ENCODE data around the gene ZNF385B. TPM values are rescaled to one million over a fixed set of nuclear protein-coding genes. Genes with fewer than 3 reads are reported as not detected.

The ZNF385B gene
- total RNA-seq, 5 donors from 2014 or later (not counting 1 experiment from before 2014, with no cell fraction given), result 0.12 TPM; not detected in 4

DNA sequence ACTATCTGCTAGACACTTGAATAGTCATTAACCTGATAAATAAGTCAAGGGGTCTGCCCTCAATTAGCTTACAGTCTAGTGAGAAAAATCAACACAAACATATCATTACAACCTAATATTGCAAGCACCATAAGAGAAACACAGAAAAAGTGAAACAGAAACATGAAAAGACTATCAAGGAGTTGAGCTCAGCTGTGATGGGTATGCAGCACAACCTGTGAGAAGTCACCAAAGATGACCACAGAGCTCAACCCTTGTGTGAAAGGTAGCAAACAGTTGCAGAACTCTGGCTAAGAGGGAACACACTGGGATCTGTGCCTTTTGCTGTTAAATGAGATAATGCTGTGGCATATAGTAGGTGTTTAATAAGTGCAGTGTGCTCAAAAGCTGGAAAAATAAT is 11.7 kb downstream of the ZNF385B start:
- H3K36me3 ChIP-seq (ENCODE audit: control insufficient read depth in 2 of 2, extremely low read depth in 1 of 2, insufficient read depth in 1 of 2, low read length in 1 of 2), result no peaks in the 10 kb centered on the region
- H3K9me3 ChIP-seq, result no peaks in the 10 kb centered on the region
- ATAC-seq (replicated peaks in 1 of 4) (no peak), DNase-seq (no peak)
- no peak overlapping the region for H3K4me3 Mint-ChIP-seq
- POLR2A ChIA-PET, result no interaction called here
- H3K9me3 Mint-ChIP-seq, result no peaks in the 10 kb centered on the region
- CTCF ChIA-PET, result no interaction called here
- H3K4me3 ChIP-seq (ENCODE audit: control insufficient read depth in 1 of 2, extremely low read depth in 1 of 2, low read length in 1 of 2), result no peak overlapping the region
- no peak overlapping the region for H3K27ac ChIP-seq (ENCODE audit: low read length)
- no peaks in the 10 kb centered on the region for H3K4me1 Mint-ChIP-seq
- H3K36me3 Mint-ChIP-seq, result no peaks in the 10 kb centered on the region
- H3K27me3 Mint-ChIP-seq, result peaks cover 3 to 12% of the 10 kb centered on the region in 2 donors
- no peak overlapping the region for H3K27ac Mint-ChIP-seq
- H3K27me3 ChIP-seq (replicated peaks in 1 of 2; ENCODE audit: control insufficient read depth in 2 of 2, extremely low read depth in 1 of 2, insufficient read depth in 2 of 2, low read length in 1 of 2), result peaks cover 0 to 2% of the 10 kb centered on the region in 2 experiments
- H3K4me1 ChIP-seq (ENCODE audit: control insufficient read depth in 1 of 2, extremely low read depth in 1 of 2, insufficient read depth in 2 of 2, low read length in 2 of 2), result no peaks in the 10 kb centered on the region

DNA sequence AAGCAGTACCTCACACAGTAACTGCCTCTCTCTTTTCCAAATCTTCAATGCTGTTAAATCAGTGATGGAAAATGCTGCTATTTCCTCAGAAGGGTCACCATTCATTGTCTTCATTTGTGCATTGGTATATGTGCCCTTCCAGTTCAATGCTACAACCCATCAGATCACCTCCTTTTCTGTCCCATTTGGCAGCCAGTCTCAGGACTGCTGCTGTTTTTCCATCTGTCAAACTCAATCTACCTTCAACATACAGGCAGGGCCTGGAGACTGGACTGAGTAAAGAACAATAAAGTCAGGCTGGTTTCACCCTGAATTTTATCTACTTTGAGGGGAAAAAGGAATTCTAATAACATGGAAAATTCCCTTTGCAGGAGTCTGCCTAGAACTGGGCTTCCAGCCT is 17.9 kb downstream of the ZNF385B start:
- ATAC-seq (replicated peaks in 1 of 4) (no peak), DNase-seq (no peak)
- H3K4me1 Mint-ChIP-seq, result no peaks in the 10 kb centered on the region
- Histone ChIP-seq H3K27me3 (replicated peaks in 1 of 2; ENCODE audit: control insufficient read depth in 2 of 2, extremely low read depth in 1 of 2, insufficient read depth in 2 of 2, low read length in 1 of 2) (no peaks in the 10 kb centered on the region), H3K36me3 (ENCODE audit: control insufficient read depth in 2 of 2, extremely low read depth in 1 of 2, insufficient read depth in 1 of 2, low read length in 1 of 2) (no peaks in the 10 kb centered on the region), H3K9me3 (no peaks in the 10 kb centered on the region), H3K27ac (ENCODE audit: low read length) (no peak overlapping the region), H3K4me3 (ENCODE audit: control insufficient read depth in 1 of 2, extremely low read depth in 1 of 2, low read length in 1 of 2) (no peak overlapping the region), H3K4me1 (ENCODE audit: control insufficient read depth in 1 of 2, extremely low read depth in 1 of 2, insufficient read depth in 2 of 2, low read length in 2 of 2) (no peaks in the 10 kb centered on the region)
- H3K4me3 Mint-ChIP-seq, result no peak overlapping the region
- ChIA-PET POLR2A (no interaction called here), CTCF (no interaction called here)
- H3K27ac Mint-ChIP-seq, result no peak overlapping the region
- no peaks in the 10 kb centered on the region for H3K9me3 Mint-ChIP-seq
- H3K36me3 Mint-ChIP-seq, result no peaks in the 10 kb centered on the region
- peaks cover 2 to 18% of the 10 kb centered on the region in 2 donors for H3K27me3 Mint-ChIP-seq

GRCh38 chr2:179842498-179843153 is 18.8 kb downstream of the ZNF385B start:
- Histone ChIP-seq H3K9me3 (no peaks in the 10 kb centered on the region), H3K4me3 (ENCODE audit: control insufficient read depth in 1 of 2, extremely low read depth in 1 of 2, low read length in 1 of 2) (no peak overlapping the region), H3K27me3 (replicated peaks in 1 of 2; ENCODE audit: control insufficient read depth in 2 of 2, extremely low read depth in 1 of 2, insufficient read depth in 2 of 2, low read length in 1 of 2) (no peaks in the 10 kb centered on the region), H3K27ac (ENCODE audit: low read length) (no peak overlapping the region), H3K36me3 (ENCODE audit: control insufficient read depth in 2 of 2, extremely low read depth in 1 of 2, insufficient read depth in 1 of 2, low read length in 1 of 2) (no peaks in the 10 kb centered on the region), H3K4me1 (ENCODE audit: control insufficient read depth in 1 of 2, extremely low read depth in 1 of 2, insufficient read depth in 2 of 2, low read length in 2 of 2) (no peaks in the 10 kb centered on the region)
- ChIA-PET CTCF (no interaction called here), POLR2A (no interaction called here)
- Mint-ChIP-seq H3K36me3 (no peaks in the 10 kb centered on the region), H3K4me1 (no peaks in the 10 kb centered on the region), H3K4me3 (no peak overlapping the region), H3K27me3 (peaks cover 2 to 19% of the 10 kb centered on the region in 2 donors), H3K9me3 (no peaks in the 10 kb centered on the region), H3K27ac (no peak overlapping the region)
- DNase-seq, result no peak
- no peak for ATAC-seq (replicated peaks in 1 of 4)
- 38% methylated on average over 3 of the region's 4 CpGs for WGBS (ENCODE audit: insufficient coverage)

GRCh38 chr2:179840840-179841239 is 20.6 kb downstream of the ZNF385B start:
- no peaks in the 10 kb centered on the region for H3K27me3 ChIP-seq (replicated peaks in 1 of 2; ENCODE audit: control insufficient read depth in 2 of 2, extremely low read depth in 1 of 2, insufficient read depth in 2 of 2, low read length in 1 of 2)
- Mint-ChIP-seq H3K4me3 (no peak overlapping the region), H3K27me3 (peaks cover 2 to 17% of the 10 kb centered on the region in 2 donors), H3K4me1 (no peaks in the 10 kb centered on the region), H3K36me3 (no peaks in the 10 kb centered on the region), H3K27ac (no peak overlapping the region), H3K9me3 (no peaks in the 10 kb centered on the region)
- no peak for DNase-seq
- H3K27ac ChIP-seq (ENCODE audit: low read length), result no peak overlapping the region
- no peak for ATAC-seq (replicated peaks in 1 of 4)
- H3K4me1 ChIP-seq (ENCODE audit: control insufficient read depth in 1 of 2, extremely low read depth in 1 of 2, insufficient read depth in 2 of 2, low read length in 2 of 2), result no peaks in the 10 kb centered on the region
- CTCF ChIA-PET, result no interaction called here
- POLR2A ChIA-PET, result no interaction called here
- WGBS (ENCODE audit: insufficient coverage), result 50% methylated on average over 1 of the region's 1 CpG
- H3K4me3 ChIP-seq (ENCODE audit: control insufficient read depth in 1 of 2, extremely low read depth in 1 of 2, low read length in 1 of 2), result no peak overlapping the region
- no peaks in the 10 kb centered on the region for H3K36me3 ChIP-seq (ENCODE audit: control insufficient read depth in 2 of 2, extremely low read depth in 1 of 2, insufficient read depth in 1 of 2, low read length in 1 of 2)
- no peaks in the 10 kb centered on the region for H3K9me3 ChIP-seq

- ChIA-PET POLR2A (no interaction called here), CTCF (no interaction called here)
- no CpG with 5 or more reads among the region's 4 CpGs for WGBS (ENCODE audit: insufficient coverage)
- DNase-seq (no peak), ATAC-seq (replicated peaks in 1 of 4) (no peak)
- H3K36me3 ChIP-seq (ENCODE audit: control insufficient read depth in 2 of 2, extremely low read depth in 1 of 2, insufficient read depth in 1 of 2, low read length in 1 of 2), result no peaks in the 10 kb centered on the region
- Mint-ChIP-seq H3K4me3 (no peak overlapping the region), H3K27me3 (peaks cover 0 to 14% of the 10 kb centered on the region in 2 donors), H3K36me3 (no peaks in the 10 kb centered on the region), H3K27ac (no peak overlapping the region), H3K9me3 (no peaks in the 10 kb centered on the region), H3K4me1 (no peaks in the 10 kb centered on the region)
- H3K4me1 ChIP-seq (ENCODE audit: control insufficient read depth in 1 of 2, extremely low read depth in 1 of 2, insufficient read depth in 2 of 2, low read length in 2 of 2), result no peaks in the 10 kb centered on the region
- no peak overlapping the region for H3K27ac ChIP-seq (ENCODE audit: low read length)
- H3K4me3 ChIP-seq (ENCODE audit: control insufficient read depth in 1 of 2, extremely low read depth in 1 of 2, low read length in 1 of 2), result no peak overlapping the region
- no peaks in the 10 kb centered on the region for H3K27me3 ChIP-seq (replicated peaks in 1 of 2; ENCODE audit: control insufficient read depth in 2 of 2, extremely low read depth in 1 of 2, insufficient read depth in 2 of 2, low read length in 1 of 2)
- no peaks in the 10 kb centered on the region for H3K9me3 ChIP-seq
Measured at GRCh38 chr2:179837408-179837807, 24.0 kb downstream of the ZNF385B start.

GRCh38 chr2:179830043-179830787 is 31.2 kb downstream of the ZNF385B start:
- WGBS (ENCODE audit: insufficient coverage), result no CpG with 5 or more reads among the region's 3 CpGs
- Mint-ChIP-seq H3K4me1 (no peaks in the 10 kb centered on the region), H3K36me3 (no peaks in the 10 kb centered on the region), H3K27me3 (peaks cover 4% of the 10 kb centered on the region in 2 donors), H3K9me3 (peaks cover 0 to 4% (median 3%) of the 10 kb centered on the region in 3 donors), H3K27ac (no peak overlapping the region), H3K4me3 (no peak overlapping the region)
- ChIA-PET CTCF (no interaction called here), POLR2A (no interaction called here)
- Histone ChIP-seq H3K4me3 (ENCODE audit: control insufficient read depth in 1 of 2, extremely low read depth in 1 of 2, low read length in 1 of 2) (no peak overlapping the region), H3K27me3 (replicated peaks in 1 of 2; ENCODE audit: control insufficient read depth in 2 of 2, extremely low read depth in 1 of 2, insufficient read depth in 2 of 2, low read length in 1 of 2) (no peaks in the 10 kb centered on the region), H3K36me3 (ENCODE audit: control insufficient read depth in 2 of 2, extremely low read depth in 1 of 2, insufficient read depth in 1 of 2, low read length in 1 of 2) (no peaks in the 10 kb centered on the region), H3K27ac (ENCODE audit: low read length) (no peak overlapping the region), H3K4me1 (ENCODE audit: control insufficient read depth in 1 of 2, extremely low read depth in 1 of 2, insufficient read depth in 2 of 2, low read length in 2 of 2) (no peaks in the 10 kb centered on the region), H3K9me3 (no peaks in the 10 kb centered on the region)
- ATAC-seq (replicated peaks in 1 of 4), result no peak
- no peak for DNase-seq

Data from T-cell (primary cell).